Calu3 (cell line): ENCODE measurements around the gene FAHD1. TPM values are rescaled to one million over a fixed set of nuclear protein-coding genes. Genes with fewer than 3 reads are reported as not detected.

Source experiments
- BruUV-seq: library from RNA; stranded (reverse); fragments of 400-500 nt; replicated peaks from 2 replicates; lab custom pipeline; 2021; lab: Mats Ljungman, UMichigan
- CTCF ChIA-PET: fragments of 300-600 bp; sonication (Branson Sonifier 250); formaldehyde crosslinking; loops from one replicate; lab custom pipeline; 2022; ENCODE audit warnings: antibody characterized with exemption; lab: Charles Lee
- DNase-seq: peaks from one replicate; pipeline ENCODE4 v3.0.0; 2022
- H3K27ac Mint-ChIP-seq: one replicate; pipeline ENCODE4 v1.8.0; 2022; ENCODE audit warnings: mixed read lengths; ENCODE audit not compliant: unreplicated experiment
- H3K27me3 Mint-ChIP-seq: one replicate; pipeline ENCODE4 v1.8.0; 2022; ENCODE audit warnings: mixed read lengths; ENCODE audit not compliant: unreplicated experiment
- H3K36me3 Mint-ChIP-seq: one replicate; pipeline ENCODE4 v1.8.0; 2022; ENCODE audit warnings: mild to moderate bottlenecking, moderate library complexity, mixed read lengths; ENCODE audit not compliant: insufficient read depth, unreplicated experiment
- H3K4me1 Mint-ChIP-seq: one replicate; pipeline ENCODE4 v1.8.0; 2022; ENCODE audit warnings: mild to moderate bottlenecking, low read depth, mixed read lengths; ENCODE audit not compliant: unreplicated experiment
- H3K4me3 Mint-ChIP-seq: one replicate; pipeline ENCODE4 v1.8.0; 2022; ENCODE audit warnings: mild to moderate bottlenecking, low read depth, moderate library complexity, mixed read lengths; ENCODE audit not compliant: unreplicated experiment
- H3K9me3 Mint-ChIP-seq: one replicate; pipeline ENCODE4 v1.8.0; 2022; ENCODE audit warnings: low read depth, mixed read lengths; ENCODE audit not compliant: unreplicated experiment
- CTCF ChIP-seq: fragments of 200-600 bp; IDR thresholded peaks from one replicate; pipeline ENCODE4 v1.8.0; 2022; ENCODE audit warnings: antibody characterized with exemption; ENCODE audit not compliant: unreplicated experiment
- intact Hi-C: fragments of 100-400 bp; cut with micrococcal nuclease; formaldehyde crosslinking; loops from one replicate; pipeline ENCODE4 v1.10.0; 2022; ENCODE audit not compliant: unreplicated experiment
- total RNA-seq: library from RNA; stranded (reverse); gene quantifications from 2 replicates; pipeline ENCODE4 v1.2.3, GENCODE V29; 2022

Gene FAHD1
- total RNA-seq, 1 experiment from 2014 or later: 33.1 TPM

DNA sequence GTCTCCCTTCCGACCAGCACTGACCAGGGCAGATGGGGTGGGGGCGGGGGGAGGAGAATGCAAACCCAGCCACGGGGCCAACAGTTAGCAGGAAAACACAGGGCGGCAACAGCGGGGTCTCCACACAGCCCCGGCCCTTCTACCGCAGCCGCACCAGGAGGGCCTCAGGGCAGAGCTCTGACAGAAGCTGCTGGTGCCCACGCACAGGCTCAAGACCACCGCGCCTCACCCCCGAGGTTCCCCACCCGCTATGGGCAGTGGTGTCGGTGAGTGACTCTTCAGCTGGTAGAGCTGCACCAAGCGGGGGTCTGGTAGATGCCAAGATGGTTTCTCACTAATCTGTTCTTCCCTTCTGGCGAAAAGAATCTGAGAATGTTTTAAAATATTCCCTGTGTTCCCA lies 16.5 kb upstream of the FAHD1 start:
- CTCF ChIA-PET: no interaction called here
- TF ChIP-seq CTCF: no peak
- Mint-ChIP-seq H3K4me3 (no peak overlapping the region), H3K27ac (no peak overlapping the region), H3K27me3 (no peaks in the 10 kb centered on the region), H3K36me3 (peaks cover 33% of the 10 kb centered on the region), H3K4me1 (no peaks in the 10 kb centered on the region), H3K9me3 (no peaks in the 10 kb centered on the region)
- intact Hi-C loops: no loop called here
- no TSS peak for BruUV-seq
- no peak for DNase-seq

- H3K9me3 Mint-ChIP-seq: no peaks in the 10 kb centered on the region
- H3K4me3 Mint-ChIP-seq: no peak overlapping the region
- no peak overlapping the region for H3K27ac Mint-ChIP-seq
- H3K36me3 Mint-ChIP-seq: peaks cover 41% of the 10 kb centered on the region
- intact Hi-C loops: no loop called here
- no peaks in the 10 kb centered on the region for H3K4me1 Mint-ChIP-seq
- BruUV-seq: no TSS peak
- no peaks in the 10 kb centered on the region for H3K27me3 Mint-ChIP-seq
- DNase-seq: peak; percentile 61
- CTCF ChIA-PET: no interaction called here
- TF ChIP-seq CTCF: peak; percentile 56
Observed at GRCh38 chr16:1812732-1813163, 14.3 kb upstream of the FAHD1 start.

- no TSS peak for BruUV-seq
- TF ChIP-seq CTCF: no peak
- Mint-ChIP-seq H3K4me1 (no peaks in the 10 kb centered on the region), H3K9me3 (no peaks in the 10 kb centered on the region), H3K27me3 (no peaks in the 10 kb centered on the region), H3K27ac (no peak overlapping the region), H3K4me3 (no peak overlapping the region), H3K36me3 (peaks cover 34% of the 10 kb centered on the region)
- CTCF ChIA-PET: interaction anchor here (0.6 kb wide), 1 partner anchor 50 kb away, joined by 4 read pairs; no protein-coding TSS in a partner anchor
- DNase-seq: no peak
- intact Hi-C loops: no loop called here
Observed at GRCh38 chr16:1815461-1815860, 11.5 kb upstream of the FAHD1 start.

DNA sequence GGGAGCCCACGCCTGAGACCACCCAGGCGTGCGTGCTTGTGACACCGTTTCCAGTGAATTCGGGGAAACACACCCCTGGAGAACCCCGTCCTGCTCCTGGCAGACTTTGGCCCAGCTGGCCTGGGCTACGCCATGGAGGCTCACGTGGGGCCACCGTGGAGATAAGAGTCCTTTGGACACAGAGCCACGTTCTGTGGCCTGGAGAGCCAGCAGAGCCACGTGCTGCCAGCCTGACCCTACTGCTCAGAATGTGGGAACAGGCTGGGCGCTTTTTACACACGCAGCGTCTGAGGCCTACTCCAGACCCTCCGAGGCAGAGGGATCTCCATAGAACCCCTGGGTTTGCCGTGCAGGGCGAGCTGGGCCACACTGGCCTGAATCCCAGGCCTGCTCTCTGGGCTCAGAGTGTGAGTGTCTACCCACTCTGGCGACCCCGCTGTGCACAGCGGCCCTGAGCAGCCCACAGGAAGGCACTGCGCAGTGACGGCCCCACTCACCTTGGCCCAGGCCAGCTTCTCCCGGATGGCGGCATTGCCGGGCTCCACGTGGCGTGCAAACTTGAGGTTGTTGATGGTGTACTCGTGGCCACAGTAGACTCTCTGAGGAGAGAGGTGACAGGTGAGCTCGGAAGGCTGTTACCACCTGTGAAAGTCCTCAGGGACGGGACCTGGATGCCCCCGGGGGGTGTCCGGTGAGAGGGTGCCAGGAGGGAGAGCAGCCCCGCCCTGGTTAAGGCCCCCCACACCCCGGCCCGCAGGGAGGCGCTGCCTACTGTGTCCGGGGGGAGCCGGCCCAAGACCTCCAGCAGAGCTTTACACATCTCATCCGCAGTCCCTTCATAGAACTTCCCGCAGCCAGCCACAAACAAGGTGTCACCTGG lies 10.4 kb upstream of the FAHD1 start:
- no peaks in the 10 kb centered on the region for H3K4me1 Mint-ChIP-seq
- no TSS peak for BruUV-seq
- no peak for DNase-seq
- no peak for TF ChIP-seq CTCF
- no peak overlapping the region for H3K4me3 Mint-ChIP-seq
- no peak overlapping the region for H3K27ac Mint-ChIP-seq
- peaks cover 36% of the 10 kb centered on the region for H3K36me3 Mint-ChIP-seq
- no peaks in the 10 kb centered on the region for H3K9me3 Mint-ChIP-seq
- no peaks in the 10 kb centered on the region for H3K27me3 Mint-ChIP-seq
- CTCF ChIA-PET: no interaction called here
- intact Hi-C loops: no loop called here
